ENCODE measurements around the gene WDR33.

The WDR33 gene

DNA sequence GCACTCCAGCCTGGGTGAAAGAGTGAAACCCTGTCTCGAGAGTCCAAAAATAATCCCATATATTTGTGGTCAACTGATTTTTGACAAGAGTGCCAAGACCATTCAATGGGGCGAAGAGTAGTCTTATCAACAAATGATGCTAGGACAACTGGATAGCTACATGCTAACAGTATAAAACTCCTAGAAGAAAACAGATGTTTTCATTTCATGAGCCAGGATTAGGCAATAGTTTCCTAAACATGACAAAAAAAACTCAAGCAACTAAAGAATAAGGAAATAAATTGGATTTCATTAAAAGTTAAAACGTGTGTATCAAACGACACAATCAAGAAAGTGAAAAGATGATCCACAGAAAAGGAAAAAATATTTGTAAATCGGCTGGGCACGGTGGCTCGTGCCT lies 141.9 kb downstream of the WDR33 start:
- DNase-seq, result no peak

DNA sequence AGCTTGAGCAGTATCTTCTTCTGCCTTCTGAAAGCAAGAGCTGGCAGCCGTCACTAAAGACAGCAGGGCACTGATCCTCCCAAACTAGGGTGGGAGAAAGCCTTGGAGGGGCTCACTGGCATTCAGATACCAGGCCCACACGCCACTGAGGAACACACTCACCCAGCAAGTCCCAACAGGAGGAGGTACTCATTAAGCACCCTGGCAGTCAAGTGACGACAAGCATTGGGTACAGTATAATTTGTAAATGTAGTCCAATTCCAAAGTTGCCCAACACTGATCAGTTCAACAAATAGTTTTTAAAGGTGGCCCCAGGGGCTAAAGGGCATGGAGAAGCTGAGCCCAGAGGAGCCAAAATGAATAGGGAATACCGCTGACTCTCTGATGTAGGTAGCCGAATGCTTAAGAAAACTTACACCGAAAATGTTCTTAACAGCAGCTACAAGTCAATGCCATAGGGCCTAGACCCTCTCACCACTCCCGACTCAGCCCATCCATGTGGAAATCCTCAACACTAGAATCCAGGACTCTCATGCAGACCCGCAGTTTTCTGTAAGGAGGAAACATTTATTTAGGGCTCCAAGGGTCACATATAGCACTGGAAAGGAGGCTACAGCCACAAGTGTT lies 145.6 kb downstream of the WDR33 start:
- no peak for DNase-seq

DNA sequence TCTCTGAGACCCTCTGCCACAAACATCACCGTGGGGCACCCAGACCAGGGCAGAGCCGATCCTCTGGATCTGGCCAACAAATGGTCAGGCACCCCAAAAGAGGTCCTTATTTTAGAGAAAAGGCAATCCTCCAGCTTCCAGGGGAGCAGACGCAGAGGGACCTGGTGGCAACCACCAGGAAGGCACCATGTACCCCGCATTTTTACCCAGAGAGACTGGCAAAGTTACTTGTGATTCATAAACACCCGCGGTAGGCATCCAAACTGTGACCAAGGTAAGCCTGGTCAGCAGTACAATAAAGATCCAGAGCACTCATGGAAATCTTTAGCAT lies 146.1 kb downstream of the WDR33 start:
- no peak for DNase-seq

DNA sequence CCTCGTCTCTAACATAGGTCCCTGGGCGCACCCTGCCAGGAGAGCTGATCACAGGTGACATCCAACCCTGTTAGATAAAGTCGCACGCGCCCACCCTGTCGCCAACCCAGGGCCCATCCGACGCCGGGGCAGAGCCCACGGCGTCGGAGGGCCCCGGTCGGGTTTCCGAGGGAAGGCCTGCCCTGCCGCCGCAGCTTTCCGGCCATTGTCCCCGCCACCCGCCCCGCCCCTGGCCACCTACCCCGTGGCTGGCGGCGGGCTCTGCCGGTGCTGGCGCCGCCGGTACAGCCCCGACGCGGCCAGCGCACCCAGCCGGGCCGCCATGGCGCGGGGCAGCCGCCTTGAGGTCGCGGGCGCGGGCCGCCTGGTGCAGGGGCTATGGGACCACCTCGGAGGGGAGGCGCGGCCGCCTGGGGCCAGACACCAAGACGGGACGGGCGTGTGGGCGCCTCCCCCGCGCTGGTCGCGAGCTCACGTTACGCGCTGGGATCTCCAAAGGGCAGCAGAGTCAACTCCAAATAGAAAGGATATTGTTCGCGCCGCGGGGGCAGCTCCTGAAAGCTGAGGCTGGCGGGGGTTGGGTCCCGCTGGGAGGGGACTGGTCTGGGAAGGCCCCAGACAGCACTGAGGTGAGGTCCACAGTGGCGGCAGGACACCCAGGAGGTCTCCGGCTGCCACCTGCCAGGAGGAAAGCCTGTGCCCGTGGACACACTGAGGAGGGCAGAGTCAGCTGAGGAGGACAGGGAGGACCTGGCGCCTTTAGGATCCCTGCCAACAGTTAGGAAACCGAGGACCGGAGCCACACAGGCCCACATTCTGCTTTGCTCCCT lies 146.7 kb downstream of the WDR33 start:
- no peak for DNase-seq

DNA sequence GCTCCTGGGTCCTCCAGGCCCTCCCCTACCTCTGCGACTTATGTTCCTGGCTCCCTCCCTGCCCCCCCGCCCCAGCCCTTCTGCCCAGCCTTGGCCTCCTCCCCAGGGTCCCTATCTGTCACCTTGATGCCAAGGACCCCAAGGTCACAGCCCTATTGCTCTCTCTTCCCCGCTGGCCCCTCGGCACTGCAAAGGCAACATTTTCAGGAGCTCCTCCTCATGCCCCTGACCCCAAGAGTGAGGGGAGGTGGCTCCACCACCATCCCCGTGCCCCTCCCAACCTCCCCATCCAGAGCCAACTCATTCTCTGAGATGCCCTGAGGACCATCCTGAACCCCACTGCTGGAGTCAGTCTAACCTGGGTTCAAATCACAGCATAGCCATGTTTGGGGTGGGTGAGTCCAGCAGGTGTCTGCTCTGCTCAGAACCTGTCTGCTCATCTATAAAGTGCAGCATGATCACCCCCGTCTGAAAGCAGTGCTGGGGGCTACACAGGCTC lies 147.4 kb downstream of the WDR33 start:
- no peak for DNase-seq

DNA sequence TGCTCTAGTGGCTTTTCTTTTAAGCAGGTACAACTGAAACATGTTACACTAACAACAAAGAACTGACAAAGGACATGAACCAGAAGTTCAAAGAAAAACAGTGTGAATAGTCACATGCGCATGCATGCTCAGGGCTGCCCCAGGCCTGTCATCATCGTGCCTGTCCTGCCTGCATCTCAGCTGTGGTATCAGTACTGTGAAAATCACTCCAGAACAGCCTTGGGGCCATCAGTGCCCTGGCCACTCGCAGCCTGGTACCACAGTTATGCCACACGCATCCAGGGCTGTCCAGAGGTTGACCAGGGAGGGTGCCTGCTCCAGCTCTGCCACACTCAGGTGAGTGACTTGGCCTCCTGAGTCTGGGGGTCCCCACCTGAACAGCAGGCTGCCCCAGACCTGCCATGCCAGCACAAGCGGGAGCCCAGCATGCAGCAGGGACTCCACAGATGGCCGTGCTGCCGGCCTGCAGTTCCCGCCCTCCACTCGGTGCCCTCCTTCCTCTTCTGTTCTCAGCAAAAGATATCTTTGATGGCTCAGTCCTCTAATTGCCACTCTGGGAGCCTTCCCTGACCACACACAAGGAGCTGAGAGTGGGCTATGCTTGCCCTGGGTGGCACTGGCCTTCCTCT lies 147.9 kb downstream of the WDR33 start:
- DNase-seq, result no peak

DNA sequence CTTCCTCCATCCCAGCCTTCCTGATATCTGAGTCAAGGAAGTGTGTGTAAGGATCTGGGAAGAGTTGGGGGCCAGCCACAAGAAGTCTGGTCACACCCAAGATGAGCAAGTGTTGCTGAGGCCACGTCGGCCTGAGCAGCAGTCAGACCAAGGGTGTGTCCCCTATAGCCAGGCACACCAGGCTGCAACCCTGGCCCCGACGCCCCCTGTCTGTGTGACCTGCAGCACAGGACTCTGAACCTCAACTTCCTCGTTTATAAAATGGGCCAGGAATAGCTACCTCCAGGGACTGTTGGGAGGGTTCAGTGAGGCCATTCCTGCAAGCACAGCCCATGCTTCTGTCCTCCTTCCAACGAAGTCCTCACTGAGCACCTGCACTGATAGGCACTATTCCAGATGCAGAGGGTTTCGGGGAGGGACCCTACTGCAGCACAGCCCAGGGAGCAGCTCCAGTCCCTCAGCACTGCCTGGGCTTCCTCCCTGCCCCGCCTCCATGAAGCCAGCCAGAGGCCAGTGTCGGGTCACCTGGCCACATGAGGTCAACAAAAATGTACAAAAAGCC lies 148.9 kb downstream of the WDR33 start:
- no peak for DNase-seq

DNA sequence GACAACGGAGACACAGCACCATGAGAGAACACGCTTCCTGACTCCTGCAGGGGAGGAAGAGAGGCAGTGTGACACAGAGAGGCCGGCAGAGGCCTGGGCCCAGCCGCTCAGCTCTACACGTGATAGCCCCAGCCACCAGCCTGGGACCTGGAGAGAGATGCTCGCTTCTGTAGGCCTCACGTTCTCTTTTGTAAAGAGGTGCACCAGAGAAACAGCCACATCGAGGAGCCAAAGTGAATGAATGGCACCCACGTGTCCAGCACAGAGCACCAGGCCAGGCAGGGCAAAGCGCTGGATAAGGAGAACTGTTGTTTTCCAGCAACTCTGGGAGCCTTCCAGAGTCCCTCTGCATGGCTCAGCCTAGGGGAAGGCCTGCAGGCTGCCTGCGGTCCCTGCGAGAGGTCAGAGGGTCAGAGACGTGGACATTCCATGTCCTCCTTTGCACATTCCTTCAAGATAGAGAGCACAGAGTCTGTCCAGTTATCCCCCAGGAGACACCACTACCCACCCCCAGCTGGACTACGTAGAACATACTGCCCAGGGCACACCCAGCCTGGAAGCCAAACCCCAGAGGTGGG lies 149.8 kb downstream of the WDR33 start:
- no peak for DNase-seq

DNA sequence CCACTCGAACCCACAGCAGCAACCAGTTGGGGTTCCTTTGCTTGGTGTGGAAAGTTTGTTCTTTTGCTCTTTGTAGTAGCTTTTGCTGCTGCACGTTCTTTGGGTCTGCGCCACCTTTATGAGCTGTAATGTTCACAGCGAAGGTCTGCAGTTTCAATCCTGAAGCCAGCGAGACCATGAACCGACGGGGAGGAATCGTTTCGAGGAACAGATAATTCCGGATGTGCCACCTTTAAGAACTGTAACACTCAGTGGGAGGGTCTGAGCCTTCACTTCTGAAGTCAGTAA lies 150.7 kb downstream of the WDR33 start:
- DNase-seq, result no peak

DNA sequence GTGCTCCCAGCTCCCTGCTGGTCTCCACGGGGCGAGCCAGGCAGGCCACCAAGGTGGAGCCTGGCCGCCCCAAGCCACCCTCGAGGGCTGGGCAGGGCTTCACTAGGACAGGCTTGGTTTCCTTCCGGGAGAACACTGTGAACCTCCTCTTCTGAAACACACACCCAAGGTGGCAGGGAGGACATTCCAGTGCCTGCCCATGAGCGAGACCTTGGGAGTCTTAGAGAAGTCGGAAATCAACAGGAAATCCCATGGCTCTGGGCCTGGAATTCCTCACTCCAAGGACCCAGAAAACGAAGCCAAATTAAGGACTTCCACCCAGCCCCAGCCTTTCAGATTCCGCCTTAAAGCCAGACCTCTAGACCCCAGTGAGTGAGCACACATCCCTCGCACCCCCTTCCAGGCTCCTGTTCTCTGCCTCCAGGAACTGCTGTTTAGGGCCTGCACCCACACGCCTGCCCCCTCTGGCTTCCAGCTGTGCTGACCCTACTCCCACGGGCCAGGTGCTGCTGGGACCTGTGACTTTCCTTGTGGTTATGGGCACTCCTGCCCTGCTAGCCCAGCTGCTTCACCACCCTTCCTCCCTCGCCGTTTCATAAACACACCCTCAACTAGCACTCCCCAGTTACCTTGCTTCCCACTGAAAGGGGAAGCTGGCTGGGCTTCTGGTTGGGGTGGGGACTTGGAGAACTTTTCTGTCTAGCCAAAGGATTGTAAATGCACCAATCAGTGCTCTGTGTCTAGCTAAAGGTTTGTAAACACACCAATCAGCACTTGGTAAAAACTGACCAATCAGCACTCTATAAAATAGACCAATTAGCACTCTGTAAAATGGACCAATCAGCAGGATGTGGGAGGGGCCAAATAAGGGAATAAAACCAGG lies 151.3 kb downstream of the WDR33 start:
- no peak for DNase-seq

DNA sequence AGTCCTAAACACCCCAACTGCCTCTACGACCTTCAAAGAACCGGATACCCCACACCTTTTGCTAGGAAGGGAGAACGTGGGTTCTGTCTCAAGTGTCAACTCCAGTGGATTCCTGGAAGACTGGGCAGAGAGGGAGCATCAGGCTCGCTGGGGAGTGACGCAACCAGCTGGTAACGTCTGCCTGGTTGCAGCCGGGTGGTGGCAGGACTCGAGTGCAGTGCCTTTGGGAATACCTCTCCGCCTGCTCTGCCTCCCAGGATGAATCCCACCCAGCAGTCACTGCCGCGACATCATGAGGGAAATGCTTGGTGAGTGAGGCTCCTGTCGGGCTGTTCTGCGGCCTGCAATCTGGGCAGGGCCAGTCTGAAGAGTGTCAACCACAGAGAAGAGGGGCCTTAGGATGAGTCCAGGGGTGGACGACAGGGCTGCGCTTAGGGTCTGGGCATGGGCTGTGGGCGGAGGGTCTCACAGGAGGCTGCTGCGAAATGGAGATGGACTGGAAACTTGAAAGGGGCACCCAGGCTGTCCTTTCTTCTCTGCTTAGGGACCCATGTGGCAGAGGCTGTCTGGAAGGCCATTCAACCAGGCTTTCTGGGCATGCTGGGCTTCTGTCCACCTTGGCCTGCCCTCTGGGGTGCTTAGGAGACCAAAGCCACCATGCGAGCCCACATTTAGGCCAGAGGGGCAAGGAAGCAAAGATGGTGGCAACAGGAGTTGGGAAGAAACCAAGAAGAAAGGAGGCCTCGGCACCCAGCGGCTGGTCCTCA lies 152.1 kb downstream of the WDR33 start:
- no peak for DNase-seq

DNA sequence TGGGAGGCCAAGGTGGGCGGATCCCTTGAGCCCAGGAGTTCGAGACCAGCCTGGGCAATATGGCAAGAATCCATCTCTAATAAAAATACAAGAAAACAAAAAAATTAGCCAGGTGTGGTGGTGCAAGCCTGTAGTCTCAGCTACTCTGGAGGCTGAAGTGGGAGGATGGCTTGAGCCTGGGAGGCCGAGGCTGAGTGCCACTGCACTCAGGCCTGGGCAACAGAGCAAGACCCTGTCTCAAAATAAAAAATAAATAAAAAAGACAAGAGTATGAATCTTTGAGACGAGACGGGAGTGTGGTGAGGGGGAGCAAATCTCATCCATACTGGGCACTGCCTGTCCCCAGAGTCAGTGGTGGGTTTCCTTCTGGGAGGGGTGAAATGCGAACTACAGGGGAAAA lies 152.8 kb downstream of the WDR33 start:
- no peak for DNase-seq

DNA sequence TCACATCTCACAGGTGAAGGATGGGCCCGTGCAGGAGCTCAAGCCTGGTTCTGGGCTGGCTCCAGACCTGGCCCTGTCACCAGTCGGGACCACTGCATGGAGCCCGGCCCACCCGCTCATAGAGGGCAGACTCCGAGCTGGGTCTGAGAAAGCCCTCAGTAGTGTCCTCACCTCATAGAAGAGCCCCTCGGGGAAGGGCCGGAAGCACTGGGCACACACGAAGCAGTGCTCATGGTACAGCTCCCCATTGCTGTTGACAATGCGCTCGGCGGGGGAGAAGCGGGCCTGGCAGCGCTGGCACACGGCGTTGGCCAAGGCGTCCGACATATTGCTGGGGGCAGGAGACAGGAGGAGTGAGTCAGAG lies 153.8 kb downstream of the WDR33 start:
- DNase-seq, result no peak

DNA sequence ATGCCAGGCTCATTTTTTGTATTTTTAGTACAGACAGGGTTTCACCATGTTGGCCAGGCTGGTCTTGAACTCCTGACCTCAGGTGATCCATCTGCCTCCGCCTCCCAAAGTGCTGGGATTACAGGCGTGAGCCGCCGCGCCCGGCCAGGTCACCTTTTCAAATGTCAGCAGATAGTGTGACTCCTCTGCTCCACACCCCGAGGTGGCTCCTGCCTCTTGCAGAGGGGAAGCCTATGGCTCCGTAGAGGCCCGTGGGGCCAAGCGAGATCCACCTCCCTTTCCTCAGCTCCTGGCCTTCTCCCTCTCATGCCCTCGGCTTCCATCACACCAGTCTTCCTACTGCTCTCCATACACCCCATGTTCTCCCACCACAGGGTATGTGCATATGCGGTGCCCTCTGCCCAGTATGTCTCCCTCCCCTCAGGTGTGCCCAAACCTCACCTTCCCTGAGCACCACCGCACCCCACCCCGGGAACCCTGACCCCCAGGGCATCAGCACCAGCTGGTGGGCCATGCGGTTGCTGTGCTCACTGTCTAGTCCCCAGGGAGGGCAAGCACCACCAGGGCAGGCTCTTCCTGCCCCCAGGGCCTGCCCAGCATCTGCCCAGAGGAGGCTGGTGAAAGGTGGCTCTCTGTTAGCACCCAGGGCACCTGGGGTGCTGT lies 154.3 kb downstream of the WDR33 start:
- no peak for DNase-seq

DNA sequence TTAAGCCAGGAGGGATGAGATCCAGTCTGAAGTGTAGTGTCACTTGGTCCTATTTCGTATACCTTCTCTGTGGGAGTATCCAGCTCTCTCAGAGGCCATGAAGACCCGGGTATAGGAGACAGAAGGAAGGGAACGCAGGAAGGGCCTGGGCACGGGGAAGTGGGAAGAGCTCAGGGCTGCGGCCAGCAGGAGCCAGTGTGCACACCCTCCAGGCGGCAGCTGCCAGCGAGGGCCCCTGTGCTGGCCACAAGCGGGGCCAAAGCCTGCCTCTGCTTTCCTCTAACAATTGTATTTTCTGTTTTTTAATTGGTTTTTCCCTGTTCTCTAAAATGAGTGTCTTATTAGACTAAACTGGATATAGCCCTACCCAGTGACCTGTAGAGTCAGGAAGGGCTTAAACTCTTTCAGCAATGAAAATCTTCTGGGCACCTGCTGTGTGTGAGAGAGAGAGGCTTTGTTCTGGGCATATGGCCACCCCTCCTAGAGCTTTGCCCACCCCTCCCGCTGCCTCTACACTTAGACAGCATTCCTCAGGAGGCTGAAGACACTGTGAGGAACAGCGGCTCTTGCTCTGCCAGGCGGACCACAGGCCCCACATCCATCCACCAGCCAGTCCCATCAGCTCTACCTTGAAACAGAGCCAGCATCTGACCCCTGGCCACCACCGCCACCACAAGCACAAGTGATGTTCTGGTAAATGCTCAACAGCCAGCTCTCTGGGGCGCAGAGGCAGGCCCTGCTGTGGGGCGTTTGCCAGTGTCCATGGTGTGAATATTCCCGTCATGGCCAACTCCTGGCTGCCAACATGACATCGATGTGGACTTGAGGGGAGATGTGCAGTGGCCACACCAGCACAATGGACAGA lies 155.5 kb downstream of the WDR33 start:
- no peak for DNase-seq

DNA sequence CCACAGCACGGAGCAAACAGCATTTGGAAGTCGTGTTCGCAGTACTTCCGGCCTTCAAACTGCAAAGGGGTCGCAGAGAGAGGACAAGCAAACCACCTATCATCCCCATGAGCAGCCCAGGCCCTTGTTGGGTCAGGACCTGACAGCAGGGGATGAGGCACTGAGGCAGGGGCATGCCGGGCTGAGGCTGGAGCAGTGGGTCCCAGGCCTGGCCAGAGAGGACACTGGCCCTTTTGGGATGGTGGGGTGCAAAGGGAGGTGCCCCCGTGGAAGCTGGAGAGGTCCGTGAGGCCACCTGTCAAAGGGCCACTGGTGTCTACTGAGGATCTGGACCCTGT lies 156.2 kb downstream of the WDR33 start:
- no peak for DNase-seq

DNA sequence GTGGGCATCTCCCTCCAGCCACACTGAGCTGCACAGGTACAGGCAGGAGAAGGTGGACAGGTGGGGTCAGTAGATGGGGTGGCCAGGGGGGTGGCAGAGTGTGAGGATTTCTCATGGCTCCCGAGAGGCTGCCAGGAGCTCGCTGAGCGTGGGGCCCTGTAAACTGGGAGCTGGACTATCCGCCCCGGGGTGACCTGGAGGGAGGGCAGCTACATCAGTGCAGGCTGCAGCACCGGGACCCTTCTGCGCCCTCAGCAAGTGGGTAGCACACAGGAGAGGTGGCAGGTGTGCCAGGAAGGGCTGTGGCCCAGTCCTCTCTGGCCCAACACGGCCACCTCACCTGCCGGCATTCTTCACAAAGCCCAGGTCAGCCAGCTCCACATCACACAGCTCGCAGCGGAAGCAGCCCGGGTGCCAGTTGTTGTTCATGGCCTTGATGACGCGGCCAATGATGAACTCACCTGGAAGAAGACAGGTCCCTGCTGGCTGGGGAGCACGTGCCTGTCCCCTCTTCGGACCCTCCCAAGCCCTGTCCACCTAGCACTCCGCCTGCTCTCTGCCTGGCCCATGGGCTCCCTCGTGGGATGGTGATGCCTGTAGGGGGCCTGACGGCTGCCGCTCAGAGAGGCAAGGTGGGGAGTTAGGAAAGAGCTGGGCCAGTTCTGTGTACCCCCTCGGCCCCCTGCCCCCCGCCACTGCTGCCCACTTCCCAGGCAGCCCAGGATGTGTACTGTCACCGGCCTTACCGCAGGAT lies 156.7 kb downstream of the WDR33 start:
- no peak for DNase-seq

DNA sequence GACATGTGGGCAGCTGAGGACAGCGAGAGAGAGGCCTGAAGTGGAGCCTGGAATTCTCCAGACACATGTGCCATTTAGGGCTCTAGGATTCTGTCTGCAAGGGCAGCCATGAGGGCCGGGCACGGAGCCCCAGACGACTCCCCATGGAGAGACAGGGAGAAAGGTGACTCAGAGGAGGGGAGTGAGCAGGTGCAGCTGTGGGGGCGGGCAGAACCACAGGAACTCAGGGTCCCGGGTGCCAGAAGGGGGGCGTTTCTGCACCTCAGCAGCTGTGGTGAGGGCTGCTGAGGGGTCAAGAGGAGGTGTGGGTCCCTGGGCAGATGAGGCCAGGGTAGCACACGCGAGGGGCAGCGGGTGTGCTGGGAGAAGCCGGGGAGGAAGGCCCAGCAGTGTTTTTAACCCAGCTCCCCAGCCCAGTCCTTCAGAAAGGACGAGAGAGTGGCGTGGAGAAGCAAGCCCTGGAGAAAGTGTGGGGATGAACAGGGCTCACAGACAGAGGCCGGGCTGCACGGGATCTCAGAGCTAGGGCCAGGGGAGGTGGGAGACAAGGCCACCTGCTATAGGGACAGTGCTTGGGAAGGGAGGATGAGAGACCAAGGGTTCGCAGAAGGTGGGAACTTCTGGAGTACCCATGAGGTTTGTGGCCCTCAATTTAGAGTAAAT lies 157.4 kb downstream of the WDR33 start:
- DNase-seq, result no peak

DNA sequence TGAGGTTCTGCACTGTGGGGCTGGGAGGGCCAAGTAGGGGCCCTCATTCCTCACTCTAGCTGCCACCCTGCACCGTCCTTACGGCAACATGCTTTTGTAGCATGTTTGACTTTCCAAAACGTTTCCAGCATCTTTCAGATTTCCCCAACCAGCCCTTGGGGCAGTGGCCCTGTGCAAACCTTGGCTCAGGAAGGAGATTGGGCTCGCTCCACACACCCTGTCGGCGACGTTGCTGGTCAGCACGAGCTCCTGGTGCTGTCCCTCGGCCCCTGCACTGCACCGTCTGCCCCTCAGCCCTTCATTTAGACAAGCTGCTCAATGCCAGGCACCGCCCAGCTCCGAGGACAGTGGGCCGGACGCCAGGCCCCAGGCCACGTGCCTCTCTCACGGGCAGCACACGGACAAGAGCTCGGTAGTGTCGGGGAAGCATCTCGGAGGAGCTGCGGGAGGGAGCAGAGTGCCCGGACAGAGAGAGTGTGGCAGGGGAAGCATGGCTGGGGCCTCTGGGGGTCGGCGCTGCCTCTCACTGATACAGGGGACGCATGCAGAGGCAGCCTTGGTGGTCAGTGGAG lies 158.1 kb downstream of the WDR33 start:
- DNase-seq, result no peak
